ENCODE measurements around the gene ZSCAN5C. TPM values are rescaled to one million over a fixed set of nuclear protein-coding genes. Genes with fewer than 3 reads are reported as not detected.

Gene ZSCAN5C
- total RNA-seq, 1 experiment from 2014 or later, result not detected

Other genes starting within 250 kb of the ZSCAN5C start
- not detected in 2 replicates for gene NLRP5, start 215.5 kb upstream of the ZSCAN5C start, total RNA-seq (2014; rRNA removed; shearing (Covaris generic))
- gene ZNF787, start 81.0 kb upstream of the ZSCAN5C start, total RNA-seq (2014; rRNA removed; shearing (Covaris generic)), result 3.7 and 15.5 TPM in 2 replicates
- 7.8 and 21.2 TPM in 2 replicates for gene ZNF444, start 61.0 kb upstream of the ZSCAN5C start, total RNA-seq (2014; rRNA removed; shearing (Covaris generic))
- gene GALP, start 26.3 kb upstream of the ZSCAN5C start, total RNA-seq (2014; rRNA removed; shearing (Covaris generic)), result not detected in 2 replicates
- not detected in 2 replicates for gene ZSCAN5B, start 4.5 kb upstream of the ZSCAN5C start, total RNA-seq (2014; rRNA removed; shearing (Covaris generic))
- not detected in 2 replicates for gene EDDM13, start 70.5 kb downstream of the ZSCAN5C start, total RNA-seq (2014; rRNA removed; shearing (Covaris generic))
- gene ZSCAN5A, start 112.6 kb downstream of the ZSCAN5C start, total RNA-seq (2014; rRNA removed; shearing (Covaris generic)), result 6.3 and 9.4 TPM in 2 replicates
- gene ZNF582, start 191.3 kb downstream of the ZSCAN5C start, total RNA-seq (2014; rRNA removed; shearing (Covaris generic)), result 1.4 and 1.8 TPM in 2 replicates
- 6.1 and 7.9 TPM in 2 replicates for gene ZNF583, start 202.1 kb downstream of the ZSCAN5C start, total RNA-seq (2014; rRNA removed; shearing (Covaris generic))

All from M059J (cell line).